ENCODE measurements around the gene PTOV1.

DNA sequence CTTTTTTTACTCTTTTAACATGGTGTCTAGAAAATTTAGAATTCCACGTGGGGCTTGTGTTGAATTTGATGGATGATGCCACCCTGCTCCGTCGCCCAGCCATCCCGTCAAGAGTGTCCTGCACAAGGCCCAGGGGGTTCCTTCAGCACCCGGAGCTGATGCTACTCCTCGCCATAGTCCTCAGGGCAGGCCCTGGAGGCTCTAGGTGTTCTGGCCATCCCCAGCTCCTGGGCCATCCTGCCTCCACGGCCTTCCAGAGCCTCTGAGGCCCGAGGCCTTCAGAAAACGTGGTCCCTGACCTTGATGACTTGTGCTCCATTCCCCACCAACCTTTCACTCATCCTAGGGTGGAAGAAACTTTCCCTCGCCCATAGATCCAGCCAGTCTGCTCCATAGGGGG is 22.9 kb downstream of the PTOV1 start:
- TF ChIP-seq CTCF (IDR thresholded peaks at IDR 0.05 in 2 of 3, conservative IDR thresholded peaks at IDR 0.05 in 1 of 3; ENCODE audit: control insufficient read depth in 2 of 3, extremely low read depth in 1 of 3, insufficient read depth in 1 of 3, low read depth in 3 of 3, low read length in 3 of 3) (no peak), ZNF274 (IDR thresholded peaks at IDR 0.05; ENCODE audit: insufficient read depth, insufficient read length) (no peak), ESRRA (IDR thresholded peaks at IDR 0.05; ENCODE audit: low read length) (no peak)

All from GM12878 (cell line).